ENCODE results near the gene DCUN1D2. TPM values are rescaled to one million over a fixed set of nuclear protein-coding genes. Genes with fewer than 3 reads are reported as not detected.
"Not testable (repeated sequence)": the region's sequence is repeated elsewhere in the genome, so short reads cannot be mapped to it uniquely, and the experiment has no call there.

The DCUN1D2 gene
- total RNA-seq, 1 donor = 8.3 TPM

GRCh38 chr13:113528813-113529180, 38.3 kb upstream of the DCUN1D2 start:
- DNase-seq (ENCODE audit: low read depth) = no peak
- TF ChIP-seq CTCF (IDR thresholded peaks at IDR 0.05; ENCODE audit: insufficient read depth, low read length) = no peak
- H3K4me3 ChIP-seq (ENCODE audit: low read depth, low read length) = no peak overlapping the region

GRCh38 chr13:113528101-113528812, 37.7 kb upstream of the DCUN1D2 start:
- peak; percentile 17 for DNase-seq (ENCODE audit: low read depth)
- no peak overlapping the region for H3K4me3 ChIP-seq (ENCODE audit: low read depth, low read length)
- TF ChIP-seq CTCF (IDR thresholded peaks at IDR 0.05; ENCODE audit: insufficient read depth, low read length) = no peak

GRCh38 chr13:113527272-113527958, 36.9 kb upstream of the DCUN1D2 start:
- H3K4me3 ChIP-seq (ENCODE audit: low read depth, low read length) = no peak overlapping the region
- no peak for TF ChIP-seq CTCF (IDR thresholded peaks at IDR 0.05; ENCODE audit: insufficient read depth, low read length)
- no peak for DNase-seq (ENCODE audit: low read depth)

- no peak for TF ChIP-seq CTCF (IDR thresholded peaks at IDR 0.05; ENCODE audit: insufficient read depth, low read length)
- no peak overlapping the region for H3K4me3 ChIP-seq (ENCODE audit: low read depth, low read length)
- DNase-seq (ENCODE audit: low read depth) = no peak
These were observed 36.1 kb upstream of the DCUN1D2 start for GRCh38 chr13:113526466-113527220.

- not testable (repeated sequence) for DNase-seq (ENCODE audit: low read depth); H3K4me3 ChIP-seq (ENCODE audit: low read depth, low read length)
These were observed 31.9 kb upstream of the DCUN1D2 start for GRCh38 chr13:113522438-113522837.

GRCh38 chr13:113520571-113520970, 30.1 kb upstream of the DCUN1D2 start:
- no peak for DNase-seq (ENCODE audit: low read depth)
- H3K4me3 ChIP-seq (ENCODE audit: low read depth, low read length) = no peak overlapping the region
- TF ChIP-seq CTCF (IDR thresholded peaks at IDR 0.05; ENCODE audit: insufficient read depth, low read length) = no peak

GRCh38 chr13:113519556-113519955, 29.0 kb upstream of the DCUN1D2 start:
- no peak overlapping the region for H3K4me3 ChIP-seq (ENCODE audit: low read depth, low read length)
- DNase-seq (ENCODE audit: low read depth) = no peak
- no peak for TF ChIP-seq CTCF (IDR thresholded peaks at IDR 0.05; ENCODE audit: insufficient read depth, low read length)

Measured in fibroblast of the aortic adventitia (primary cell).